Measurements from ENCODE around the gene RANBP2. TPM values are rescaled to one million over a fixed set of nuclear protein-coding genes. Genes with fewer than 3 reads are reported as not detected.

The RANBP2 gene

GRCh38 chr2:108823286-108823685, 104.0 kb downstream of the RANBP2 start:
- Histone ChIP-seq H3K4me3 (ENCODE audit: low read length) (no peak overlapping the region), H3K9ac (ENCODE audit: low read depth, low read length) (no peak overlapping the region), H3K4me1 (ENCODE audit: control insufficient read depth, insufficient read depth, low read length) (no peaks in the 10 kb centered on the region), H3K9me3 (replicated peaks; ENCODE audit: low read length) (peaks cover 6% of the 10 kb centered on the region), H3K36me3 (ENCODE audit: insufficient read depth, low read length) (peaks cover 14% of the 10 kb centered on the region), H3K4me2 (ENCODE audit: low read length) (no peak overlapping the region), H3K27me3 (ENCODE audit: control insufficient read depth, insufficient read depth, low read length) (no peaks in the 10 kb centered on the region)

- Histone ChIP-seq H3K9ac (ENCODE audit: low read depth, low read length) (no peak overlapping the region), H3K4me3 (ENCODE audit: low read length) (no peak overlapping the region), H3K27me3 (ENCODE audit: control insufficient read depth, insufficient read depth, low read length) (no peaks in the 10 kb centered on the region), H3K9me3 (replicated peaks; ENCODE audit: low read length) (peaks cover 6% of the 10 kb centered on the region), H3K4me1 (ENCODE audit: control insufficient read depth, insufficient read depth, low read length) (no peaks in the 10 kb centered on the region), H3K4me2 (ENCODE audit: low read length) (no peak overlapping the region), H3K36me3 (ENCODE audit: insufficient read depth, low read length) (peaks cover 7% of the 10 kb centered on the region)
Measured at GRCh38 chr2:108824316-108825070, 105.2 kb downstream of the RANBP2 start.

GRCh38 chr2:108825254-108825653, 106.0 kb downstream of the RANBP2 start:
- H3K4me1 ChIP-seq (ENCODE audit: control insufficient read depth, insufficient read depth, low read length): no peaks in the 10 kb centered on the region
- H3K9ac ChIP-seq (ENCODE audit: low read depth, low read length): no peak overlapping the region
- H3K27me3 ChIP-seq (ENCODE audit: control insufficient read depth, insufficient read depth, low read length): no peaks in the 10 kb centered on the region
- no peak overlapping the region for H3K4me3 ChIP-seq (ENCODE audit: low read length)
- no peaks in the 10 kb centered on the region for H3K36me3 ChIP-seq (ENCODE audit: insufficient read depth, low read length)
- H3K4me2 ChIP-seq (ENCODE audit: low read length): no peak overlapping the region
- peaks cover 2% of the 10 kb centered on the region for H3K9me3 ChIP-seq (replicated peaks; ENCODE audit: low read length)

- Histone ChIP-seq H3K4me1 (ENCODE audit: control insufficient read depth, insufficient read depth, low read length) (no peaks in the 10 kb centered on the region), H3K36me3 (ENCODE audit: insufficient read depth, low read length) (no peaks in the 10 kb centered on the region), H3K9ac (ENCODE audit: low read depth, low read length) (no peak overlapping the region), H3K9me3 (replicated peaks; ENCODE audit: low read length) (no peaks in the 10 kb centered on the region), H3K4me2 (ENCODE audit: low read length) (no peak overlapping the region), H3K27me3 (ENCODE audit: control insufficient read depth, insufficient read depth, low read length) (no peaks in the 10 kb centered on the region), H3K4me3 (ENCODE audit: low read length) (no peak overlapping the region)
Measured at GRCh38 chr2:108825736-108826135, 106.5 kb downstream of the RANBP2 start.

- H3K36me3 ChIP-seq (ENCODE audit: insufficient read depth, low read length): no peaks in the 10 kb centered on the region
- no peak overlapping the region for H3K4me2 ChIP-seq (ENCODE audit: low read length)
- no peaks in the 10 kb centered on the region for H3K4me1 ChIP-seq (ENCODE audit: control insufficient read depth, insufficient read depth, low read length)
- no peak overlapping the region for H3K4me3 ChIP-seq (ENCODE audit: low read length)
- H3K9me3 ChIP-seq (replicated peaks; ENCODE audit: low read length): no peaks in the 10 kb centered on the region
- no peaks in the 10 kb centered on the region for H3K27me3 ChIP-seq (ENCODE audit: control insufficient read depth, insufficient read depth, low read length)
- no peak overlapping the region for H3K9ac ChIP-seq (ENCODE audit: low read depth, low read length)
Measured at GRCh38 chr2:108829578-108830310, 110.5 kb downstream of the RANBP2 start.

GRCh38 chr2:108833219-108833618, 113.9 kb downstream of the RANBP2 start:
- H3K4me3 ChIP-seq (ENCODE audit: low read length): no peak overlapping the region
- no peaks in the 10 kb centered on the region for H3K4me1 ChIP-seq (ENCODE audit: control insufficient read depth, insufficient read depth, low read length)
- H3K36me3 ChIP-seq (ENCODE audit: insufficient read depth, low read length): no peaks in the 10 kb centered on the region
- no peaks in the 10 kb centered on the region for H3K27me3 ChIP-seq (ENCODE audit: control insufficient read depth, insufficient read depth, low read length)
- no peak overlapping the region for H3K9ac ChIP-seq (ENCODE audit: low read depth, low read length)
- no peaks in the 10 kb centered on the region for H3K9me3 ChIP-seq (replicated peaks; ENCODE audit: low read length)
- H3K4me2 ChIP-seq (ENCODE audit: low read length): no peak overlapping the region

DNA sequence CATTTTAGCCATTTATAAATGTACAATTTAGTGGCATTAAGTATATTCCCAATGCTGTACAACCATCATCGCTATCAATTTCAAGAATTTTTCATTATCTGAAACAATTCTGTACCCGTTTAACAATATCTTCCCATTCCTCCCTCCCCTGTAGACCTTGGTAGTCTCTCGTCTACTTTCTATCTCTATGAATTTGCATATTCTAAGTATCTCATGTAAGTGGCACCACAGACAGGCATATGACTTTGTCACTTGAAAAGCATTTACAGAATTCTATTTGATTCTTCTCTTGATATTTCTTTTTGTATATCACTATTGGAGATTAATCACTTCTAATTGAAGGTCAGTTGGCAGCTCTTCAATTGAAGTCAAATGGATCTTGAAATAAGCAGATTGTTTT, 115.3 kb downstream of the RANBP2 start:
- Histone ChIP-seq H3K4me3 (ENCODE audit: low read length) (no peak overlapping the region), H3K4me1 (ENCODE audit: control insufficient read depth, insufficient read depth, low read length) (no peaks in the 10 kb centered on the region), H3K27me3 (ENCODE audit: control insufficient read depth, insufficient read depth, low read length) (no peaks in the 10 kb centered on the region), H3K36me3 (ENCODE audit: insufficient read depth, low read length) (no peaks in the 10 kb centered on the region), H3K9me3 (replicated peaks; ENCODE audit: low read length) (no peaks in the 10 kb centered on the region), H3K9ac (ENCODE audit: low read depth, low read length) (no peak overlapping the region), H3K4me2 (ENCODE audit: low read length) (no peak overlapping the region)

DNA sequence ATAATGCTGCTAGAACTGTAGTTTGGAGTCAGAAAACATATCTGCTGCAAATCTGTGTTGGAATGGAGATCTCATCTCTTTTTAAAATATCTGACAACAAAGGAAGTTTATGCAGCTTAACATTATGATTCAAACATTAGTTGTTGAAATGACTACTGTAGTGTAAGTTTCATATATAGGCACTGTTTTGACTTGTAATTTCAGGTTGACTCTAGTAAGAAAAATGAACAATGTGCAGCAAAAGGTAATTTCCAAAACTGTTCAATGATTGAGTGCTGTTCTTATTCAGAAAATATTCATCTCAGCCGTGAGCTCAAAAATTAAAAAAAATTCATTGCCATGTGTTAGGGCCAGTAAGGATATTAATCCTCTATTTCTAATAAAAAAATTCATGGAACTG, 115.8 kb downstream of the RANBP2 start:
- Histone ChIP-seq H3K27me3 (ENCODE audit: control insufficient read depth, insufficient read depth, low read length) (no peaks in the 10 kb centered on the region), H3K4me1 (ENCODE audit: control insufficient read depth, insufficient read depth, low read length) (no peaks in the 10 kb centered on the region), H3K9me3 (replicated peaks; ENCODE audit: low read length) (no peaks in the 10 kb centered on the region), H3K36me3 (ENCODE audit: insufficient read depth, low read length) (no peaks in the 10 kb centered on the region), H3K4me3 (ENCODE audit: low read length) (no peak overlapping the region), H3K9ac (ENCODE audit: low read depth, low read length) (no peak overlapping the region), H3K4me2 (ENCODE audit: low read length) (no peak overlapping the region)

Small RNAs within 50 kb of the gene (small RNA-seq; reads per million reads assigned to genes)
- gene AC010095.1: not detected
